ENCODE data around the gene MRPS2. TPM values are rescaled to one million over a fixed set of nuclear protein-coding genes. Genes with fewer than 3 reads are reported as not detected.

Gene MRPS2
- total and polyA plus RNA-seq, 2 experiments from 2014 or later, result 83.2 to 116 TPM

DNA sequence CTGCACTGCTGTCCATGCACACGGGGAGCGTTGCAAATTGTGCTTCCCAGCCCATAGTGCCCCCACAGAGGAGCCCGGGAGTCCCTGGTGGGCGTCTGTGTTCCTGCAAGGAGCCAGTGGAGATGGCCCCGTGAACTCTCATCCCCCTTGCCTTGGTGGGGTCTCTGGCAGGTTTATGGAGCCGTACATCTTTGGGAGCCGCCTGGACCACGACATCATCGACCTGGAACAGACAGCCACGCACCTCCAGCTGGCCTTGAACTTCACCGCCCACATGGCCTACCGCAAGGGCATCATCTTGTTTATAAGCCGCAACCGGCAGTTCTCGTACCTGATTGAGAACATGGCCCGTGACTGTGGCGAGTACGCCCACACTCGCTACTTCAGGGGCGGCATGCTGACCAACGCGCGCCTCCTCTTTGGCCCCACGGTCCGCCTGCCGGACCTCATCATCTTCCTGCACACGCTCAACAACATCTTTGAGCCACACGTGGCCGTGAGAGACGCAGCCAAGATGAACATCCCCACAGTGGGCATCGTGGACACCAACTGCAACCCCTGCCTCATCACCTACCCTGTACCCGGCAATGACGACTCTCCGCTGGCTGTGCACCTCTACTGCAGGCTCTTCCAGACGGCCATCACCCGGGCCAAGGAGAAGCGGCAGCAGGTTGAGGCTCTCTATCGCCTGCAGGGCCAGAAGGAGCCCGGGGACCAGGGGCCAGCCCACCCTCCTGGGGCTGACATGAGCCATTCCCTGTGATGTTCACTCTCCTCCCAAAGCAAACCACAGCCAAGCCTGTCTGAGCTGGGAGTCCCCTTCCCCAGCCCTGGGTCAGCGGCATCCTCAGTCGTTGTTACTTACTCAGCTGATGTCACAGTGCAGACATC, 3.1 kb downstream of the MRPS2 start:
- Mint-ChIP-seq H3K36me3 (ENCODE audit: low read depth) (peaks cover 39% of the 10 kb centered on the region), H3K27me3 (ENCODE audit: insufficient read depth, low read depth, poor library complexity) (peaks cover 14% of the 10 kb centered on the region), H3K4me1 (peaks cover 16% of the 10 kb centered on the region), H3K27ac (no peak overlapping the region), H3K9me3 (no peaks in the 10 kb centered on the region), H3K4me3 (0 out of 3 replicates have a peak overlapping the region, but pooled peaks have one; percentile 82)
- H3K36me3 ChIP-seq (ENCODE audit: insufficient read depth), result peaks cover 9% of the 10 kb centered on the region; the same call in 1 of the 2 replicates
- TF ChIP-seq STAT1 (IDR thresholded peaks at IDR 0.05; ENCODE audit: unreplicated experiment) (no peak), ZNF114 (CRISPR knock-in tag; IDR thresholded peaks at IDR 0.05) (no peak), EZH2 (IDR thresholded peaks at IDR 0.05; ENCODE audit: low read depth, unreplicated experiment) (no peak), JUNB (IDR thresholded peaks at IDR 0.05; ENCODE audit: unreplicated experiment) (no peak), CREB1 (CRISPR knock-in tag; IDR thresholded peaks at IDR 0.05; ENCODE audit: low read depth) (no peak), ZNF331 (CRISPR knock-in tag; IDR thresholded peaks at IDR 0.05; ENCODE audit: low read depth) (no peak), NANOG (IDR thresholded peaks at IDR 0.05; ENCODE audit: borderline replicate concordance) (no peak), POLR2AphosphoS5 (IDR thresholded peaks at IDR 0.05; ENCODE audit: low read depth) (no peak), EZH2phosphoT487 (IDR thresholded peaks at IDR 0.05; ENCODE audit: unreplicated experiment) (no peak)
- TF ChIP-seq, protein P1, sequence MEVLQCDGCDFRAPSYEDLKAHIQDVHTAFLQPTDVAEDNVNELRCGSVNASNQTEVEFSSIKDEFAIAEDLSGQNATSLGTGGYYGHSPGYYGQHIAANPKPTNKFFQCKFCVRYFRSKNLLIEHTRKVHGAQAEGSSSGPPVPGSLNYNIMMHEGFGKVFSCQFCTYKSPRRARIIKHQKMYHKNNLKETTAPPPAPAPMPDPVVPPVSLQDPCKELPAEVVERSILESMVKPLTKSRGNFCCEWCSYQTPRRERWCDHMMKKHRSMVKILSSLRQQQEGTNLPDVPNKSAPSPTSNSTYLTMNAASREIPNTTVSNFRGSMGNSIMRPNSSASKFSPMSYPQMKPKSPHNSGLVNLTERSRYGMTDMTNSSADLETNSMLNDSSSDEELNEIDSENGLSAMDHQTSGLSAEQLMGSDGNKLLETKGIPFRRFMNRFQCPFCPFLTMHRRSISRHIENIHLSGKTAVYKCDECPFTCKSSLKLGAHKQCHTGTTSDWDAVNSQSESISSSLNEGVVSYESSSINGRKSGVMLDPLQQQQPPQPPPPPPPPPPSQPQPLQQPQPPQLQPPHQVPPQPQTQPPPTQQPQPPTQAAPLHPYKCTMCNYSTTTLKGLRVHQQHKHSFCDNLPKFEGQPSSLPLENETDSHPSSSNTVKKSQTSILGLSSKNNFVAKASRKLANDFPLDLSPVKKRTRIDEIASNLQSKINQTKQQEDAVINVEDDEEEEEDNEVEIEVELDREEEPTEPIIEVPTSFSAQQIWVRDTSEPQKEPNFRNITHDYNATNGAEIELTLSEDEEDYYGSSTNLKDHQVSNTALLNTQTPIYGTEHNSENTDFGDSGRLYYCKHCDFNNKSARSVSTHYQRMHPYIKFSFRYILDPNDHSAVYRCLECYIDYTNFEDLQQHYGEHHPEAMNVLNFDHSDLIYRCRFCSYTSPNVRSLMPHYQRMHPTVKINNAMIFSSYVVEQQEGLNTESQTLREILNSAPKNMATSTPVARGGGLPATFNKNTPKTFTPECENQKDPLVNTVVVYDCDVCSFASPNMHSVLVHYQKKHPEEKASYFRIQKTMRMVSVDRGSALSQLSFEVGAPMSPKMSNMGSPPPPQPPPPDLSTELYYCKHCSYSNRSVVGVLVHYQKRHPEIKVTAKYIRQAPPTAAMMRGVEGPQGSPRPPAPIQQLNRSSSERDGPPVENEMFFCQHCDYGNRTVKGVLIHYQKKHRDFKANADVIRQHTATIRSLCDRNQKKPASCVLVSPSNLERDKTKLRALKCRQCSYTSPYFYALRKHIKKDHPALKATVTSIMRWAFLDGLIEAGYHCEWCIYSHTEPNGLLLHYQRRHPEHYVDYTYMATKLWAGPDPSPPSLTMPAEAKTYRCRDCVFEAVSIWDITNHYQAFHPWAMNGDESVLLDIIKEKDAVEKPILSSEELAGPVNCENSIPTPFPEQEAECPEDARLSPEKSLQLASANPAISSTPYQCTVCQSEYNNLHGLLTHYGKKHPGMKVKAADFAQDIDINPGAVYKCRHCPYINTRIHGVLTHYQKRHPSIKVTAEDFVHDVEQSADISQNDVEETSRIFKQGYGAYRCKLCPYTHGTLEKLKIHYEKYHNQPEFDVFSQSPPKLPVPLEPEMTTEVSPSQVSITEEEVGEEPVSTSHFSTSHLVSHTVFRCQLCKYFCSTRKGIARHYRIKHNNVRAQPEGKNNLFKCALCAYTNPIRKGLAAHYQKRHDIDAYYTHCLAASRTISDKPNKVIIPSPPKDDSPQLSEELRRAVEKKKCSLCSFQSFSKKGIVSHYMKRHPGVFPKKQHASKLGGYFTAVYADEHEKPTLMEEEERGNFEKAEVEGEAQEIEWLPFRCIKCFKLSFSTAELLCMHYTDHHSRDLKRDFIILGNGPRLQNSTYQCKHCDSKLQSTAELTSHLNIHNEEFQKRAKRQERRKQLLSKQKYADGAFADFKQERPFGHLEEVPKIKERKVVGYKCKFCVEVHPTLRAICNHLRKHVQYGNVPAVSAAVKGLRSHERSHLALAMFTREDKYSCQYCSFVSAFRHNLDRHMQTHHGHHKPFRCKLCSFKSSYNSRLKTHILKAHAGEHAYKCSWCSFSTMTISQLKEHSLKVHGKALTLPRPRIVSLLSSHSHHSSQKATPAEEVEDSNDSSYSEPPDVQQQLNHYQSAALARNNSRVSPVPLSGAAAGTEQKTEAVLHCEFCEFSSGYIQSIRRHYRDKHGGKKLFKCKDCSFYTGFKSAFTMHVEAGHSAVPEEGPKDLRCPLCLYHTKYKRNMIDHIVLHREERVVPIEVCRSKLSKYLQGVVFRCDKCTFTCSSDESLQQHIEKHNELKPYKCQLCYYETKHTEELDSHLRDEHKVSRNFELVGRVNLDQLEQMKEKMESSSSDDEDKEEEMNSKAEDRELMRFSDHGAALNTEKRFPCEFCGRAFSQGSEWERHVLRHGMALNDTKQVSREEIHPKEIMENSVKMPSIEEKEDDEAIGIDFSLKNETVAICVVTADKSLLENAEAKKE (CRISPR knock-in tag; IDR thresholded peaks at IDR 0.05), result no peak
- TF ChIP-seq, protein P2, sequence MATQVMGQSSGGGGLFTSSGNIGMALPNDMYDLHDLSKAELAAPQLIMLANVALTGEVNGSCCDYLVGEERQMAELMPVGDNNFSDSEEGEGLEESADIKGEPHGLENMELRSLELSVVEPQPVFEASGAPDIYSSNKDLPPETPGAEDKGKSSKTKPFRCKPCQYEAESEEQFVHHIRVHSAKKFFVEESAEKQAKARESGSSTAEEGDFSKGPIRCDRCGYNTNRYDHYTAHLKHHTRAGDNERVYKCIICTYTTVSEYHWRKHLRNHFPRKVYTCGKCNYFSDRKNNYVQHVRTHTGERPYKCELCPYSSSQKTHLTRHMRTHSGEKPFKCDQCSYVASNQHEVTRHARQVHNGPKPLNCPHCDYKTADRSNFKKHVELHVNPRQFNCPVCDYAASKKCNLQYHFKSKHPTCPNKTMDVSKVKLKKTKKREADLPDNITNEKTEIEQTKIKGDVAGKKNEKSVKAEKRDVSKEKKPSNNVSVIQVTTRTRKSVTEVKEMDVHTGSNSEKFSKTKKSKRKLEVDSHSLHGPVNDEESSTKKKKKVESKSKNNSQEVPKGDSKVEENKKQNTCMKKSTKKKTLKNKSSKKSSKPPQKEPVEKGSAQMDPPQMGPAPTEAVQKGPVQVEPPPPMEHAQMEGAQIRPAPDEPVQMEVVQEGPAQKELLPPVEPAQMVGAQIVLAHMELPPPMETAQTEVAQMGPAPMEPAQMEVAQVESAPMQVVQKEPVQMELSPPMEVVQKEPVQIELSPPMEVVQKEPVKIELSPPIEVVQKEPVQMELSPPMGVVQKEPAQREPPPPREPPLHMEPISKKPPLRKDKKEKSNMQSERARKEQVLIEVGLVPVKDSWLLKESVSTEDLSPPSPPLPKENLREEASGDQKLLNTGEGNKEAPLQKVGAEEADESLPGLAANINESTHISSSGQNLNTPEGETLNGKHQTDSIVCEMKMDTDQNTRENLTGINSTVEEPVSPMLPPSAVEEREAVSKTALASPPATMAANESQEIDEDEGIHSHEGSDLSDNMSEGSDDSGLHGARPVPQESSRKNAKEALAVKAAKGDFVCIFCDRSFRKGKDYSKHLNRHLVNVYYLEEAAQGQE (IDR thresholded peaks at IDR 0.05; ENCODE audit: unreplicated experiment), result no peak
- TF ChIP-seq, protein P3, sequence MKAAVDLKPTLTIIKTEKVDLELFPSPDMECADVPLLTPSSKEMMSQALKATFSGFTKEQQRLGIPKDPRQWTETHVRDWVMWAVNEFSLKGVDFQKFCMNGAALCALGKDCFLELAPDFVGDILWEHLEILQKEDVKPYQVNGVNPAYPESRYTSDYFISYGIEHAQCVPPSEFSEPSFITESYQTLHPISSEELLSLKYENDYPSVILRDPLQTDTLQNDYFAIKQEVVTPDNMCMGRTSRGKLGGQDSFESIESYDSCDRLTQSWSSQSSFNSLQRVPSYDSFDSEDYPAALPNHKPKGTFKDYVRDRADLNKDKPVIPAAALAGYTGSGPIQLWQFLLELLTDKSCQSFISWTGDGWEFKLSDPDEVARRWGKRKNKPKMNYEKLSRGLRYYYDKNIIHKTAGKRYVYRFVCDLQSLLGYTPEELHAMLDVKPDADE (IDR thresholded peaks at IDR 0.05), result no peak
- TF ChIP-seq, protein P4, sequence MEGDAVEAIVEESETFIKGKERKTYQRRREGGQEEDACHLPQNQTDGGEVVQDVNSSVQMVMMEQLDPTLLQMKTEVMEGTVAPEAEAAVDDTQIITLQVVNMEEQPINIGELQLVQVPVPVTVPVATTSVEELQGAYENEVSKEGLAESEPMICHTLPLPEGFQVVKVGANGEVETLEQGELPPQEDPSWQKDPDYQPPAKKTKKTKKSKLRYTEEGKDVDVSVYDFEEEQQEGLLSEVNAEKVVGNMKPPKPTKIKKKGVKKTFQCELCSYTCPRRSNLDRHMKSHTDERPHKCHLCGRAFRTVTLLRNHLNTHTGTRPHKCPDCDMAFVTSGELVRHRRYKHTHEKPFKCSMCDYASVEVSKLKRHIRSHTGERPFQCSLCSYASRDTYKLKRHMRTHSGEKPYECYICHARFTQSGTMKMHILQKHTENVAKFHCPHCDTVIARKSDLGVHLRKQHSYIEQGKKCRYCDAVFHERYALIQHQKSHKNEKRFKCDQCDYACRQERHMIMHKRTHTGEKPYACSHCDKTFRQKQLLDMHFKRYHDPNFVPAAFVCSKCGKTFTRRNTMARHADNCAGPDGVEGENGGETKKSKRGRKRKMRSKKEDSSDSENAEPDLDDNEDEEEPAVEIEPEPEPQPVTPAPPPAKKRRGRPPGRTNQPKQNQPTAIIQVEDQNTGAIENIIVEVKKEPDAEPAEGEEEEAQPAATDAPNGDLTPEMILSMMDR (conservative IDR thresholded peaks at IDR 0.05; ENCODE audit: low read depth in 2 of 2), result no peak
- no peak overlapping the region for H3K4me2 ChIP-seq
- H3K9me2 ChIP-seq (ENCODE audit: insufficient read depth), result no peaks in the 10 kb centered on the region
- H3K27ac ChIP-seq (ENCODE audit: low read depth), result no peak overlapping the region
- DNase-seq (ENCODE audit: low spot score) (no peak), ATAC-seq (no peak)
- no peaks in the 10 kb centered on the region; the same call in 1 of the 2 replicates for H4K20me1 ChIP-seq (replicated peaks; ENCODE audit: insufficient read depth)
- 0 out of 2 replicates have a peak, but pooled peaks cover 3% of the 10 kb centered on the region for H3F3A ChIP-seq (replicated peaks; ENCODE audit: low read depth)
- H2AFZ ChIP-seq, result no peak overlapping the region
- no peaks in the 10 kb centered on the region for H3K27me3 ChIP-seq (ENCODE audit: insufficient read depth)
- H3K4me1 ChIP-seq (ENCODE audit: insufficient read depth), result no peaks in the 10 kb centered on the region; the same call in 1 of the 2 replicates
- no peak overlapping the region for H3K4me3 ChIP-seq
- peaks cover 19% of the 10 kb centered on the region for H3K79me2 ChIP-seq (replicated peaks; ENCODE audit: insufficient read depth)
